Stimulated activated CD8-positive, alpha-beta memory T cell treated with anti-CD3 and anti-CD28 coated beads, Interleukin-7, amount 100 ng/mL, for 48 hours (primary cell): ENCODE results near the gene ATAD3C.
"Not testable (repeated sequence)": the region's sequence is repeated elsewhere in the genome, so short reads cannot be mapped to it uniquely, and the experiment has no call there.

Experiments
- DNase-seq, 2 donors: peaks; one replicate each; pipeline ENCODE4 v3.0.0-alpha.2; 2020; ENCODE audit warnings: low read depth in 1 of 2; ENCODE audit errors: extremely low read depth in 1 of 2

Gene ATAD3C

DNA sequence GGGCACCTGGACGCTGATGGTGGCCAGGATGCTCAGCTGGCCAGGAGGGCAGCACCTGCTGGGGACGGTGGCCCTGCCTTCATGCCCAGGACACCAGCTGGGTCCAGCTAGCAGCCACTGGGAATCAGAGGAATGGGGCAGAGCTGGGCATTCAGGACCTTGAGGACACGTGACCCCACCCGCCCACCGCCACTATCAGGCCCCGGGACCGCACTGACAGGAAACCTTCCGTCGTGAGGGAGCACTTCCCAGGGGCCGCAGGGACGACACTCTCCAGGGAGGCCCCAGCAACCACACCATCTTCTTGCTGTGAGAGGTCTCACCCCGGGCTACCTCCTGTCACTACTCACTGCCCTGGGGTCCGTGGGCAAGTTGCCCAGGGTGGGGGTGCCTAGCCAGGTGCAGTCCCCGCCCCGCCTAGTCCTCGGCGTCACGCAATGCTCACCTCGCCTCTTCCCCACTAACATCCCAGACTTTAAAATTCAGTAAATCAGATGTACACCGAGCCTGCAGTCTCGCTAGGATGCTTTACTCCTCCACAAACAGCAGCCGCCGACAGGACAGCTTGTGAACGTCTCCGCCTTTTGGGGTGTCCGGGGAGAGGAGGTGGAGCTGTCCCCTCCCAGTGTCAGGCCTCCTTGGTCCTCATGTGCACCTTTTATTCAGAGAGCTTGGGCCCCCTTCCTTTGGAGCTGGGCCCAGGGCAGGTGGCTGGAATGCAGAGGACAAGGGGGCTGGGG, 9.1 kb upstream of the ATAD3C start:
- DNase-seq = no peak

DNA sequence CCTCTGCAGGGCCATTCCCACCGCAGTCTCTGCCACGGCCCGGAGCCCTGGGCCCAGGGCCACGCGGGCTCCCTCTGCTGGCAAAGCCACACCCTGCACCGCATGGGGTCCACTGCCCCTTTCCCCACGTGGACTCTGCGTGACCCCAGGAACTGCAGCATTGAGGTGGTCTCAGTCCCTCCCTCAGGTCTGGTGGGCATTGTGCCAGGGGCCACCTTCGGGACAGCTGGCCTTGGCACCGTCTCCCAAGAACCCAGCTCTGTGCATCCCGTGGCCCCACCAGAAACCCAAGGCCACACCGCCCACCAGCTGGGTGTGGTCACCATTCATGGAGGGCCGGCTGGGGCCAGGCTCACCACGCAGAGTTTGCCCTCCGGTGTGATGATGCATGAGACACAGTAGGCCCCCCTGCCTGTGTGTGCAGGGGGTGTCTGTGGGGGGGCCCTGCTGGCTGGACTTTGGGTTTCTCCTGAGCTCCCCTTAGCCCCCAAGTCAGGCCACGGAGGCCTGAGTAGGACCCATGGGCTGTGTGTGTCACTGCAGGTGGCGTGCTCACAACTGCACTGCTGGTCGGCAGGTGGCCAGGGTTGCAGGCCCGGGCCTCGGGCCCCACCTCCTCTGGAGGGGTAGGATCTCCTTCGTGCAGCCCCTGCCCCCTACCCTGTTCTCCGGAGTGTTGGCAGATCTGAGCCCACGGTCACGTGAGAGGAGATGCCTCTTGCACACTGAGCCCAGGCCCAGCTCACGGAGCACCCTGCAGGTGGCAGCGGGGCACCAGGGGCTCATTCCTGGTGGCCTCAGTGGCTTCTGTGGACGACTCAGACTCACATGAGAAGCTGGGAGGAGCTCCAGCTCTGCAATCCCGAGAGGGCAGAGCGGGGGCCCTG, 8.2 kb upstream of the ATAD3C start:
- DNase-seq = peak in 1 of 2 donors; percentile 30

DNA sequence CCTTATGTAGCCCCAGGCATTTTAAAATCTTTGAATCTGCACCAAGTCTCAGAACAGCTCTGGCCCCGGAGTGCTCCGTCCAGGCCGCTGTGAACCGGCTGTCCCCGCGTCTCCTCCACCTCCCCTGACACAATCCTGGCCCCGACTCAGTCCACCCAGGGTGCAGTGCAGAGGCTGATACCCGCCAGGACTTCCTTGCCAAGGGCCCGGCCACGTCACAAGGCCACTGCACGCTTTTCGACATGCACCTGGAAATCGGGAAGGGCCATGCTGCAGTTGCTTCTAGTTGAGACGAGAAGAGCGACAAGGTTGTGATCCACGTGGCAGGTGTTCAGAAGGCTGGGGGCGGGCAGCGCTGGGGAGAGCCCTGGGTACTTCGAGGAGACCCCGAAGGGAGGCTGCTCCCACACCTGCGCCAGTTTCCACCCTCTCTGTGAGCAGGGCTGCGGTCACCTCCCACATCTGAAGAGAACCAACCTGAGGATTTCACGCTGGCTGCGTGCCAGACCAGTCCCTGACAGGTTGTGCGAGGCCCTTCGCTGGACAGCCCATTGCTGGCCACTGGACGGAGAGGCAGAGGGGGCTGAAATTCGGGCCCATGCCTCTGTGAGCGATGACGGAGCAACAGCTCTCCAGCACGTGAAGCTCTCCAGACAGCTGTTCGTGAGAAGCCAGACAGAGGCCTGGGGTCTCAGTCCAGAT, 7.3 kb upstream of the ATAD3C start:
- no peak for DNase-seq

DNA sequence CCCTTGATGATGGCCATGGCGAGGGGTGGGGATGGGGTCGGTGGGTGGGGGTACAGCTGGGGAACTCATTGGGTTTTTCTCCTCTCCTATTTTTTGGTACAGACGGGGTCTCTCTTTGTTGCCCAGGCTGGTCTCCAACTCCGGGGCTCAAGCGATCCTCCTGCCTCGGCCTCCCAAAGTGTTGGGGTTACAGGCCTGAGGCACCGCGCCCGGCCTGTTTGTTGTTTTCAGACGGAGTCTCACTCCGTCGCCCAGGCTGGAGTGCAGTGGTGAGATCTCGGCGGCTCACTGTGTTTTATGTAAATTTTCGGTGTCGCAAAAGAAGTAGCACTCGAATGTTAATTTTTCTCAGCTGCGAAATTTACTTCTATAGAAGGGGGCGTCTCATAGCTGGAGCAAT, 2.9 kb upstream of the ATAD3C start:
- not testable (repeated sequence) for DNase-seq

DNA sequence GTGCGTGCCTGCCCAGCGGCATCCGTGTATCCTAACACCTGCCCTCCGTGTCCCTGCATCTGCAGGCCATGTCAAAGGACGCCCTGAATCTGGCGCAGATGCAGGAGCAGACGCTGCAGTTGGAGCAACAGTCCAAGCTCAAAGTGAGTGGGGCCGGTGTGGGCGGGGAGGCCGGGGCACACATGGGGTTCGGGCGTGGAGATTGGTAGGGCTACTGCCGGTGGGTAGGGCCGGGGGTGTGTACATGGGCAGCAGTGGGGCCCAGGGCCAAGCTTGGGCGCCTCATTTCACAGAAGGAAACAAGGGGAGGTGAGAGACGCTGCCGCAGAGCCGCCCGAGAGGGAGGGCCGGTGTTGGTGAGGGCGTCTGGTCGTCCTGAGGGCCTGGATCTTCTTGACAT, 1.1 kb downstream of the ATAD3C start:
- DNase-seq = not testable (repeated sequence)

DNA sequence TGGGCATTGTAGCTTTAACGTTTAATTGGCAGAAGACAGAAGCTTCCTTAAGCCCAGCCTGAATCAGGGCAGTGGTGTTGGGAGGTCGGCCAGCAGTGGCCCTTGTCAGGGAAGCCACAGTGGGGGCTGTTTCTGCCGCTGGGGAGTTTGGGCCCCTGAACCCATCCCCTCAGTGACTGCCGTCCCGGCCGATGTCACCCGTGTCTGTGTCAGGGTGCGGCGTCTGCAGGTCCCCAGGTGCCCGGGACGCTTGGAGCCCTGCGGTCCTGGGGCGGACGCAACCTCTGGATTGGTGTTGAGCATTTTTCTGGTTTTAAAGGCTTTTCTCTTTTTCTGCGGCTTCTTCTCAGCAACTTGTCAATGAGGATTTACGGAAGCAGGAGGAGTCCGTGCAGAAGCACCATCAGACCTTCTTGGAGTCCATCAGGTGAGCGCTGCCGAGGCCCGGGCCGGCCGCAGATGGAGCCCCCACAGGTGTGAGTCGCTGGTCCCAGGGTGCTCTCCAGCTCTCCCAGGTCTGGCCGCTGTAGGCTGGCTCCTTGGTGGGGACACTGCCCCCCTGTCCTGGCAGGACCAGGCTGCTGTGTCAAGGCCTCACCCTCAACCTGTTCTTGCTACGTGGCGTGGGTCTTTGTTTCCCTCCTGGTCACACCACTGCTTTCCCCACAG, 2.3 kb downstream of the ATAD3C start:
- no peak for DNase-seq

DNA sequence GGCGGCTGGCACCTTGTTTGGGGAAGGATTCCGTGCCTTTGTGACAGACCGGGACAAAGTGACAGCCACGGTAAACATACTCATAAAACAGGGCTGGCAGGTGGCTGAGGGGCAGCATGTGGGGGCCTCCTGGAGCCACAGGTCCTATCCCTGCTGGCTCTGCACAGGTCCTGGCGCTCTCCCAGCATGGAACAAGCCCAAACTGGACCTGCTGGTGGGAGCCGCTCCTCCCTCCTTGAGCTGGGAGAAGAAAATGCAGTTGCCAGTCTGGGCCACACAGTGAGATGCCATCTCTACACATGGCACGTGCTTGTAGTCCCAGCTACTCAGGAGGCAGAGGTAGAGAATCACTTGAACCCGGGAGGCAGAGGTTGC, 2.9 kb downstream of the ATAD3C start:
- DNase-seq = not testable (repeated sequence)

DNA sequence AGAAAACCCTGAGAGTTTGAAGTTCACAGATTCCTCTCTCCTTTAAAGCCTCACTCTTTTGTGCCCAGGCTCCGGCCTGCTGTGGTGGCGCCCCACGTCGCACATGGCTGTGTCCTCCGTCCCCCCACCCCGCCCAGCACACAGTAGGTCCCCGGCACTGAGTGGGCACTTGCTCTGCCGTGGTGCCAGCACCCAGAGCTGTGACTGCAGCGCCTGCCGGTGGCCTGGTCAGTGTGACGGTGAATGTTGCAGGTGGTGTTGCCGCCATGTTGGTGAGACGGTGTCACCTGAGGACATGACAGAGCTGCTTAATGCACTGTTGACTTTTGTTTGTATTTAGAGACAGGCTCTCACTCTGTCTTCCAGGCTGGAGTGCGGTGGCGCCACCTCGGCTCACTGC, 3.4 kb downstream of the ATAD3C start:
- DNase-seq = no peak

DNA sequence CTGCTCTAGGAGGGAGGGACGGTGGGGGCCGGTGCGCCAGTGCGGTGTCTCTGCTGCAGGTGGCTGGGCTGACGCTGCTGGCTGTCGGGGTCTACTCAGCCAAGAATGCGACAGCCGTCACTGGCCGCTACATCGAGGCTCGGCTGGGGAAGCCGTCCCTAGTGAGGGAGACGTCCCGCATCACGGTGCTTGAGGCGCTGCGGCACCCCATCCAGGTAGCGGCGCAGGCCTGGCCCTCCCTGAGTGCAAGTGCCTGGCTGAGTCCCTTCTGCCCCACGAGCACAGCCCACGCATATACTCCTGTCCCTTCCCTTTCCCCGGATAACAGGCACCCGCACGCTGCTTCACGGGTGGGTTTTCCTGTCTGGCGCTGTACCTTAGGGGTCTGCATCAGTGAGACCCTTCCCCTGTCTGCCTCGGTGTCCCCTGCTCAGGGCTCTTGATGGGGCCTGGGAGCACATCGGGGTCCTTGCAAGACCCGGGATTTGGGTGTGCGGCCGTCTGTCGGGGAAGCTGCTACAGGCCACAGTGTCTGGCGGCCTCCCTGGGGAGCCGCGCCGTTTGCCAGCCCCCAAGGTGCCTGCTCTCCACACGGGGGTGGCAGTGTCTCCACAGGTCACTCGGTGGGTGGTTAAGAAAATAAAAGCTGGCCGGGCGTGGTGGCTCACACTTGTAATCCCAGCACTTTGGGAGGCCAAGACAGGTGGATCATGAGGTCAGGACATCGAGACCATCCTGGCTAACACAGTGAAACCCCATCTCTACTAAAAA, 5.0 kb downstream of the ATAD3C start:
- not testable (repeated sequence) for DNase-seq

DNA sequence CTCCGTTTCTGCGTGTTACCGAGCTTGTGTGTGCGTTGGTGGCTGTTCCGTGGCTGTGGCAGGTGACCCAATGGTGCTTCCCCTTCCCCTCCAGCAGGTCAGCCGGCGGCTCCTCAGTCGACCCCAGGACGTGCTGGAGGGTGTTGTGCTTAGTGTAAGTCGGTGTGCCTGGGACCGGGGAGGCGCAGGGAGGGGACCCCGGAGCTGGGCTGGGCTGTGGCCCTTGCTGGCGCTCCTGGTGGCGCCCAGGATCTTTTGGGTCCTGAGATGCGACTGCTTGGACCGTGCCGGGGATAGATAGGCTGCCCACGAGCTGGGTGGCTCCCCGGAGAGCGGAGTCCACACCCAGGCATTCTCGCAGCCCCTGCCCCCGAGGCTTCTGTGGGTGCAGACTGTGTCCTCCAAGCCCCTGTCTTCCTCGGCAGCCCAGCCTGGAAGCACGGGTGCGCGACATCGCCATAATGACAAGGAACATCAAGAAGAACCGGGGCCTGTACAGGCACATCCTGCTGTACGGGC, 5.9 kb downstream of the ATAD3C start:
- no peak for DNase-seq

DNA sequence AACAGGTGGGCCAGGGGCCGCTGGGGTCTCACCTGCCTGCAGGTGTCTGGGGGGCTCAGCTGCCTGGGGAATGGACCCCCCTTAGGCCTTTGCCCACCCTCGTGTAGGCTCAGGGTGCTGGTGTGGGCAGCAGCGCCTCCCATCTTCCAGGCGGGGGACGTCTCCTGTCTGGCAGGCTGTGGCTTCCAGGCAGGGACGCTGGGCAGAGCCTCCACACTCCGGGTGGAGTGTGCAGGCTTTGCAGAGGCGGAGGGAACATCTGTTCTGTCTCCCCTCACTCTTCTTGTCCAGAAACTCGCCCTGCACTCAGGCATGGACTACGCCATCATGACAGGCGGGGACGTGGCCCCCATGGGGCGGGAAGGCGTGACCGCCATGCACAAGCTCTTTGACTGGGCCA, 6.4 kb downstream of the ATAD3C start:
- DNase-seq = not testable (repeated sequence)

DNA sequence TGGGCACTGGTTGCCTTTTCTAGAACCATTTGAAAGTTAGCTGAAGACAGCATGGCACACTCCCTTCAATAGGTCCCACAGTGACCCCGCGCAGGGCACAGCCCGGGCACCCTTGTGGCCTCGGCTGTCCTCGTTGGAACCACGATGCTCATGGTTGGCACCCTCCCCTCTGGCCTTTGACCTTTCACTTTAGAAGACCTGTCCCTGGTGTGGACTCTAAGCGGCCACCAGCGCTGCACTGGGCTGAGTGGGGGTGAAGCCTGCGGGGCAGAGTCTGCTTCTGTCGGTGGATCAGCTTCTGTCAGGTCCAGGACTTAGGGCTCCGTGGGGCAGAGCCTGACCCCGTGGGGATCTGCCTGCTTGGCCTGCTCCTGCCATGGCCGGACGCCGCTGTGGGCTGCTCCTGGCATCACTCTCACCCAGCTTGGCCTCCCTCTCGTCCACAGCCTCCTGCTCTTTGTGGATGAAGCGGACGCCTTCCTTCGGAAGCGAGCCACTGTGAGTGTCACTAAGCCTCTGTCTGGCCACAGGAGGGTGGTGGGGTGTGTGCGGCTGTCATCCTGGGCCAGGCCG, 7.3 kb downstream of the ATAD3C start:
- not testable (repeated sequence) for DNase-seq

DNA sequence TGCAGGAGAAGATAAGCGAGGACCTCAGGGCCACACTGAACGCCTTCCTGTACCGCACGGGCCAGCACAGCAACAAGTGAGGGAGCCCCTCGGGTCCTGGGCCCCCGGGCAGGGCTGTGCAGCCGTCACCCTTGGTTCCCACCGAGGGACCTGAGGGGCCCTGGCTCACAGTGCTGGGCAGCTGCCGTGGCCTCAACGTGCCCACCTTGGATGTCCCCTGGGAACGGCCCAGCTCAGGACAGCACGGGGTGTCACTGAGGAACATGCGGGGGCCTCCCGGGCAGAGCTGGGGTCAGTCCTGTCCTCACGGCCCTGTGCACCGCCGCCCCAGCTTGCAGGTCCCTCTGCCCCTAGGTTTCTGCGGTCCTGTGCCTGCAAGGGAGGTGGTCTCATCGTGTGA, 9.7 kb downstream of the ATAD3C start:
- DNase-seq = not testable (repeated sequence)

DNA sequence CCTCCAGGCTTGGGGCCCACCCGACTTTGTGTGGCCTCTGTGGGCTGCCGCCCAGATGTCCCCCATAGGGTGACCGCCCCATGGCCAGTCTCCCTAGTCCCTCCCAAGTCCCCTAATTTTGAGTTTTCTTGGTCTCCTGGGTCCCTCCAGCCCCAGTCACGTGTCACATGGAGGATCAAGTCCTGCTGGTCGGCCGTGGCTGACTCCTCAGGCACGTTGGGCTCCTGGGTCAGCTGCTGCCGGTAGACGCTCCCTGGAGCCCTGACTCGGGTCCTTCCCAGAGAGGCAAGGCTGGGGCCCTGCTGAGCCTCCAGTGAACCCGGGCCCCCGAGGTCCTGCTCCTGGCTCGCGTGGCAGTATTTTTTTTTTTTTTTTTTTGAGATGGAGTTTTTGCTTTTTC, 10.2 kb downstream of the ATAD3C start:
- DNase-seq = not testable (repeated sequence)

DNA sequence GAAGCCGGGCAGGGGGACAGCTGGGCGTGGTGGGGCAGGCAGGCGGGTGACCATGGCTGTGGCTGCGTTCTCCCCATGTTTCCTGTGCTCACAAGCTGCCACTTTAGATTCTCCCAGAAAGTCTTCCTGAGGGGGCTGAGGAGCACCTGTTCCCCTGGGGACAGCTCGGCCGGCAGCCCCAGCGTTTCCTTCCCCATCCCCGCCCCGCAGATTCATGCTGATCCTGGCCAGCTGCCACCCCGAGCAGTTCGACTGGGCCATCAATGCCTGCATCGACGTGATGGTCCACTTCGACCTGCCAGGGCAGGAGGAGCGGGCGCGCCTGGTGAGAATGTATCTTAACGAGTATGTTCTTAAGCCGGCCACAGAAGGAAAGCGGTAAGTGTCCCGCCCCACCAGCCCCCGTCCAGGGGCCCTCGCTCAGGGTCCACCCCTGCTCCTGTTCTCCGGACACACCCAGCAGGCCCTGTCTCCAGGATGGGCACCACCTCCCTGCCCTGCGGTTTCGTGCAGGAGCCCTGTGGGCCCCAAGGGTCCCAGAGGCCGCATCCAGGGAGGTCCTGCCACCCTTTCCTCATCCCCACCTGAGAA, 11.1 kb downstream of the ATAD3C start:
- no peak for DNase-seq

DNA sequence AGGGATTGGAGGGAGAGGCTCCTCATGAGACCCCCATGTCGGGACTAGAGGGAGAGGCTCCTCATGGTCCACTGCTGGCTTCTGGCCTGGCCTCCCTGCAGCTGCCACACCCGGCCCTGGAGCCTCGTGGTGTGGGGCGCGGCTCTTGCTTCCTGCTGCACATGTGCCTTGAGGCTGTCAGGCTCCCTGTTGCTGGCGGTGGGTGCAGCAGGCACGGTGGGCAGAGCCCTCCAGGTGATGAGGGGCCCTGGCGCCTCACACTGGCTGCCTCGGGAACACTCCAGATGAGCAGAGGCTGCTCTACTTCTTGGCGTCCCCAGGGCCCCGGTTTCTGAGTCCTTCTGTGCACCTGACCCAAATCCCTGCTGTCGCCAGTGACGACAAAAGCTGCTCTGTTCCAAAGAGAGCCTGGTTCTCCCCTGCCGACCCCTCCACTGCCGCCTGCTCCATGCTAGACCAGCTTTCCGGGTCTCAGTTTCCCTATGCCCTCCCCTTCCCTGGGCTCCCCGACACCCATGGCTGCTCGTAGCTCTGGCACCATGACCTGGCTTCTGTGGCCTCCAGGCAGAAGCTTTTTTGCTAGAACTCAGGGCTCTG, 12.3 kb downstream of the ATAD3C start:
- DNase-seq = no peak

DNA sequence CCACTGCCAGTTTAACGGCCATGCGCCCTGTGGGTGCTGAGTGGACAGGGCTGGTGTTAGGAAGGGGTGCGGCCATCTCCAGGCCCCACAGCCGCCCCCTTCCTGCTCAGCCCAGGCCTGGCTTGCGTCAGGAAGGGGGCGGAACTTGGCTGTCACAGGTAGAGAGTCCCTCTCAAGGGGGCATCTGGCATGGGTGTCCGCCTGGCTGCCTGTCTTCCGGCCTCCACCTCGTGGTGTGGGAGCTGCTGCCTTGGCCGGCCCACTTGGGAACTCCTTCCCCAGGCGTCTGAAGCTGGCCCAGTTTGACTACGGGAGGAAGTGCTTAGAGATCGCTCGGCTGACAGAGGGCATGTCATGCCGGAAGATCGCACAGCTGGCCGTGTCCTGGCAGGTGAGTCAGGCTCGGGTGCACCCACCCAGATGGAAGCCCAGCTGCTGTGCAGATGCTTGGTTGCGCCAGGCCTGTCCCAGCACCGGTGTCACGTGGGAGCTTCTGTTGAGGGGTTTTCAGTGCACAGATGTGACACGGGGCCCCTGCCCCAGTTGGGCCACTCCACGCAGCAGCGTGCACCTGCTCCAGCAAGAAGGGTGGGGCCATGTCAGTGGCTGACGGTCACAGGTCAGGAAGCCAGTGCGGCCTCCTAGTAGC, 13.0 kb downstream of the ATAD3C start:
- no peak for DNase-seq

DNA sequence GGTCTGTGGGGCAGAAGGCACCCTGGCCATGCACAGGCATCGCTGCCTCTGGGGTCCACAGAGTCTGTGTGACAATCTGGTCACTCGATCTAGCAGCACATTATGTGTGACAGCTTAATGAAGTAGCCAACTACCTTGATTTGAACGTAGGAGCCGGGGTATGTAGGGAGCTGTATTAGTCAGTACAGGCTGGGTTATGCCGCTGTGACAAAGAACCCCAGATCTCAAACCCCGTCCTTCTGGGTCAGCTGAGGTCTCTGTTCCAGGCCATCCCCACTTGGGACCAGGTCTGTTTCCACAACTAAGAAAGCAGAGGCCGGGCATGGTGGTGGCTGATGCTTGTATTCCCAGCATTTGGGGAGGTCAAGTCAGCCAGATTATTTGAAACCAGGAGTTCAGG, 13.8 kb downstream of the ATAD3C start:
- DNase-seq = no peak
